ENCODE data around the gene MYOCD.

- no peak for TF ChIP-seq ZNF76 (tag by site-specific recombination; IDR thresholded peaks at IDR 0.05; ENCODE audit: borderline replicate concordance, low read depth)
- TF ChIP-seq, protein P1, sequence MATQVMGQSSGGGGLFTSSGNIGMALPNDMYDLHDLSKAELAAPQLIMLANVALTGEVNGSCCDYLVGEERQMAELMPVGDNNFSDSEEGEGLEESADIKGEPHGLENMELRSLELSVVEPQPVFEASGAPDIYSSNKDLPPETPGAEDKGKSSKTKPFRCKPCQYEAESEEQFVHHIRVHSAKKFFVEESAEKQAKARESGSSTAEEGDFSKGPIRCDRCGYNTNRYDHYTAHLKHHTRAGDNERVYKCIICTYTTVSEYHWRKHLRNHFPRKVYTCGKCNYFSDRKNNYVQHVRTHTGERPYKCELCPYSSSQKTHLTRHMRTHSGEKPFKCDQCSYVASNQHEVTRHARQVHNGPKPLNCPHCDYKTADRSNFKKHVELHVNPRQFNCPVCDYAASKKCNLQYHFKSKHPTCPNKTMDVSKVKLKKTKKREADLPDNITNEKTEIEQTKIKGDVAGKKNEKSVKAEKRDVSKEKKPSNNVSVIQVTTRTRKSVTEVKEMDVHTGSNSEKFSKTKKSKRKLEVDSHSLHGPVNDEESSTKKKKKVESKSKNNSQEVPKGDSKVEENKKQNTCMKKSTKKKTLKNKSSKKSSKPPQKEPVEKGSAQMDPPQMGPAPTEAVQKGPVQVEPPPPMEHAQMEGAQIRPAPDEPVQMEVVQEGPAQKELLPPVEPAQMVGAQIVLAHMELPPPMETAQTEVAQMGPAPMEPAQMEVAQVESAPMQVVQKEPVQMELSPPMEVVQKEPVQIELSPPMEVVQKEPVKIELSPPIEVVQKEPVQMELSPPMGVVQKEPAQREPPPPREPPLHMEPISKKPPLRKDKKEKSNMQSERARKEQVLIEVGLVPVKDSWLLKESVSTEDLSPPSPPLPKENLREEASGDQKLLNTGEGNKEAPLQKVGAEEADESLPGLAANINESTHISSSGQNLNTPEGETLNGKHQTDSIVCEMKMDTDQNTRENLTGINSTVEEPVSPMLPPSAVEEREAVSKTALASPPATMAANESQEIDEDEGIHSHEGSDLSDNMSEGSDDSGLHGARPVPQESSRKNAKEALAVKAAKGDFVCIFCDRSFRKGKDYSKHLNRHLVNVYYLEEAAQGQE (tag by site-specific recombination; IDR thresholded peaks at IDR 0.05), result no peak
- TF ChIP-seq ZNF707 (tag by site-specific recombination; IDR thresholded peaks at IDR 0.05), result no peak
- TF ChIP-seq, protein P2, sequence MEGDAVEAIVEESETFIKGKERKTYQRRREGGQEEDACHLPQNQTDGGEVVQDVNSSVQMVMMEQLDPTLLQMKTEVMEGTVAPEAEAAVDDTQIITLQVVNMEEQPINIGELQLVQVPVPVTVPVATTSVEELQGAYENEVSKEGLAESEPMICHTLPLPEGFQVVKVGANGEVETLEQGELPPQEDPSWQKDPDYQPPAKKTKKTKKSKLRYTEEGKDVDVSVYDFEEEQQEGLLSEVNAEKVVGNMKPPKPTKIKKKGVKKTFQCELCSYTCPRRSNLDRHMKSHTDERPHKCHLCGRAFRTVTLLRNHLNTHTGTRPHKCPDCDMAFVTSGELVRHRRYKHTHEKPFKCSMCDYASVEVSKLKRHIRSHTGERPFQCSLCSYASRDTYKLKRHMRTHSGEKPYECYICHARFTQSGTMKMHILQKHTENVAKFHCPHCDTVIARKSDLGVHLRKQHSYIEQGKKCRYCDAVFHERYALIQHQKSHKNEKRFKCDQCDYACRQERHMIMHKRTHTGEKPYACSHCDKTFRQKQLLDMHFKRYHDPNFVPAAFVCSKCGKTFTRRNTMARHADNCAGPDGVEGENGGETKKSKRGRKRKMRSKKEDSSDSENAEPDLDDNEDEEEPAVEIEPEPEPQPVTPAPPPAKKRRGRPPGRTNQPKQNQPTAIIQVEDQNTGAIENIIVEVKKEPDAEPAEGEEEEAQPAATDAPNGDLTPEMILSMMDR (tag by site-specific recombination; IDR thresholded peaks at IDR 0.05), result no peak
- TF ChIP-seq ZNF140 (tag by site-specific recombination; IDR thresholded peaks at IDR 0.05), result no peak
- no peak for TF ChIP-seq KLF9 (tag by site-specific recombination; IDR thresholded peaks at IDR 0.05; ENCODE audit: low read depth)
- TF ChIP-seq PRDM4 (tag by site-specific recombination; IDR thresholded peaks at IDR 0.05), result no peak
- no peak for TF ChIP-seq ZNF660 (tag by site-specific recombination; IDR thresholded peaks at IDR 0.05)
- TF ChIP-seq ZNF670 (tag by site-specific recombination; IDR thresholded peaks at IDR 0.05; ENCODE audit: low read depth), result no peak
- no peak for TF ChIP-seq ZNF792 (tag by site-specific recombination; IDR thresholded peaks at IDR 0.05)
- TF ChIP-seq ZNF121 (tag by site-specific recombination; IDR thresholded peaks at IDR 0.05), result no peak
- TF ChIP-seq, protein P3, sequence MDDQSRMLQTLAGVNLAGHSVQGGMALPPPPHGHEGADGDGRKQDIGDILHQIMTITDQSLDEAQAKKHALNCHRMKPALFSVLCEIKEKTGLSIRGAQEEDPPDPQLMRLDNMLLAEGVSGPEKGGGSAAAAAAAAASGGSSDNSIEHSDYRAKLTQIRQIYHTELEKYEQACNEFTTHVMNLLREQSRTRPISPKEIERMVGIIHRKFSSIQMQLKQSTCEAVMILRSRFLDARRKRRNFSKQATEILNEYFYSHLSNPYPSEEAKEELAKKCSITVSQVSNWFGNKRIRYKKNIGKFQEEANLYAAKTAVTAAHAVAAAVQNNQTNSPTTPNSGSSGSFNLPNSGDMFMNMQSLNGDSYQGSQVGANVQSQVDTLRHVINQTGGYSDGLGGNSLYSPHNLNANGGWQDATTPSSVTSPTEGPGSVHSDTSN (CRISPR knock-in tag; IDR thresholded peaks at IDR 0.05), result no peak
- no peak for TF ChIP-seq MYNN (tag by site-specific recombination; IDR thresholded peaks at IDR 0.05; ENCODE audit: borderline replicate concordance)
- no peak for TF ChIP-seq ELK4 (IDR thresholded peaks at IDR 0.05; ENCODE audit: borderline replicate concordance, low read depth, low read length)
These were observed 60.4 kb downstream of the MYOCD start for GRCh38 chr17:12726131-12726530.
